Progenitor cell of endocrine pancreas (in vitro differentiated cells): ENCODE data around the gene KDM7A. TPM values are rescaled to one million over a fixed set of nuclear protein-coding genes. Genes with fewer than 3 reads are reported as not detected.
"Not testable (repeated sequence)": the region's sequence is repeated elsewhere in the genome, so short reads cannot be mapped to it uniquely, and the experiment has no call there.

Experiments
- DNase-seq: peaks from one replicate; pipeline ENCODE4 v3.0.0; 2021; ENCODE audit warnings: low spot score; ENCODE audit not compliant: unreplicated experiment
- H3K27ac Mint-ChIP-seq: 2 replicates; pipeline ENCODE4 v1.8.0; 2021; ENCODE audit warnings: mild to moderate bottlenecking, moderate library complexity, mixed read lengths
- H3K27me3 Mint-ChIP-seq: 2 replicates; pipeline ENCODE4 v1.8.0; 2021; ENCODE audit warnings: mixed read lengths
- H3K36me3 Mint-ChIP-seq: 2 replicates; pipeline ENCODE4 v1.8.0; 2022; ENCODE audit warnings: mixed read lengths; ENCODE audit not compliant: insufficient read depth
- H3K4me1 Mint-ChIP-seq: 2 replicates; pipeline ENCODE4 v1.8.0; 2021; ENCODE audit warnings: low read depth, mixed read lengths
- H3K4me3 Mint-ChIP-seq: 2 replicates; pipeline ENCODE4 v1.8.0; 2021; ENCODE audit warnings: low read depth, mild to moderate bottlenecking, moderate library complexity, mixed read lengths
- H3K9me3 Mint-ChIP-seq: 2 replicates; pipeline ENCODE4 v1.8.0; 2021; ENCODE audit warnings: low read depth, mixed read lengths
- total RNA-seq: library from RNA; stranded (reverse); gene quantifications from 2 replicates; pipeline ENCODE4 v1.2.1, GENCODE V29; 2021
- TF ChIP-seq, protein P1 (sequence below): fragments of 200-600 bp; sonication (generic); IDR thresholded peaks from one replicate; pipeline ENCODE4 v1.5.0; 2021; ENCODE audit warnings: antibody characterized with exemption, mild to moderate bottlenecking; ENCODE audit not compliant: unreplicated experiment

The KDM7A gene
- total RNA-seq, 1 donor from 2014 or later = 13.8 TPM

GRCh38 chr7:140205600-140205999 lies 28.8 kb upstream of the KDM7A start:
- DNase-seq = no peak
- TF ChIP-seq, protein P1, sequence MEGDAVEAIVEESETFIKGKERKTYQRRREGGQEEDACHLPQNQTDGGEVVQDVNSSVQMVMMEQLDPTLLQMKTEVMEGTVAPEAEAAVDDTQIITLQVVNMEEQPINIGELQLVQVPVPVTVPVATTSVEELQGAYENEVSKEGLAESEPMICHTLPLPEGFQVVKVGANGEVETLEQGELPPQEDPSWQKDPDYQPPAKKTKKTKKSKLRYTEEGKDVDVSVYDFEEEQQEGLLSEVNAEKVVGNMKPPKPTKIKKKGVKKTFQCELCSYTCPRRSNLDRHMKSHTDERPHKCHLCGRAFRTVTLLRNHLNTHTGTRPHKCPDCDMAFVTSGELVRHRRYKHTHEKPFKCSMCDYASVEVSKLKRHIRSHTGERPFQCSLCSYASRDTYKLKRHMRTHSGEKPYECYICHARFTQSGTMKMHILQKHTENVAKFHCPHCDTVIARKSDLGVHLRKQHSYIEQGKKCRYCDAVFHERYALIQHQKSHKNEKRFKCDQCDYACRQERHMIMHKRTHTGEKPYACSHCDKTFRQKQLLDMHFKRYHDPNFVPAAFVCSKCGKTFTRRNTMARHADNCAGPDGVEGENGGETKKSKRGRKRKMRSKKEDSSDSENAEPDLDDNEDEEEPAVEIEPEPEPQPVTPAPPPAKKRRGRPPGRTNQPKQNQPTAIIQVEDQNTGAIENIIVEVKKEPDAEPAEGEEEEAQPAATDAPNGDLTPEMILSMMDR = no peak
- Mint-ChIP-seq H3K27ac (no peak overlapping the region), H3K4me3 (no peak overlapping the region), H3K36me3 (no peaks in the 10 kb centered on the region), H3K9me3 (peaks cover 10% of the 10 kb centered on the region), H3K4me1 (peaks cover 4% of the 10 kb centered on the region), H3K27me3 (peaks cover 12% of the 10 kb centered on the region)

- H3K9me3 Mint-ChIP-seq = peaks cover 10% of the 10 kb centered on the region
- no peak overlapping the region for H3K27ac Mint-ChIP-seq
- no peak overlapping the region for H3K4me3 Mint-ChIP-seq
- no peak for DNase-seq
- H3K4me1 Mint-ChIP-seq = peaks cover 4% of the 10 kb centered on the region
- no peaks in the 10 kb centered on the region for H3K36me3 Mint-ChIP-seq
- peaks cover 3% of the 10 kb centered on the region for H3K27me3 Mint-ChIP-seq
- TF ChIP-seq, protein P1 = no peak
These were observed 26.8 kb upstream of the KDM7A start for GRCh38 chr7:140203556-140203955.

DNA sequence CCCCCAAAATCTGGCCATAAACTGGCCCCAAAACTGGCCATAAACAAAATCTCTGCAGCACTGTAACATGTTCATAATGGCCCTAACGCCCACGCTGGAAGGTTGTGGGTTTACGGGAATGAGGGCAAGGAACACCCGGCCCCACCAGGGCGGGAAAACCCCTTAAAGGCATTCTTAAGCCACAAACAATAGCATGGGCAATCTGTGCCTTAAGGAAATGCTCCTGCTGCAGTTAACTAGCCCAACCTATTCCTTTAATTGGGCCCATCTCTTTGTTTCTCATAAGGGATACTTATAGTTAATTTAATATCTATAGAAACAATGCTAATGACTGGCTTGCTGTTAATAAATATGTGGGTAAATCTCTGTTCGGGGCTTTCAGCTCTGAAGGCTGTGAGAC lies 26.2 kb upstream of the KDM7A start:
- not testable (repeated sequence) for H3K4me3 Mint-ChIP-seq, H3K4me1 Mint-ChIP-seq, DNase-seq, H3K27me3 Mint-ChIP-seq, H3K9me3 Mint-ChIP-seq, H3K36me3 Mint-ChIP-seq, H3K27ac Mint-ChIP-seq

- H3K27ac Mint-ChIP-seq = no peak overlapping the region
- no peak for DNase-seq
- TF ChIP-seq, protein P1 = no peak
- H3K4me1 Mint-ChIP-seq = peaks cover 4% of the 10 kb centered on the region
- no peak overlapping the region for H3K4me3 Mint-ChIP-seq
- H3K27me3 Mint-ChIP-seq = no peaks in the 10 kb centered on the region
- peaks cover 10% of the 10 kb centered on the region for H3K9me3 Mint-ChIP-seq
- no peaks in the 10 kb centered on the region for H3K36me3 Mint-ChIP-seq
These were observed 24.6 kb upstream of the KDM7A start for GRCh38 chr7:140201393-140201792.

DNA sequence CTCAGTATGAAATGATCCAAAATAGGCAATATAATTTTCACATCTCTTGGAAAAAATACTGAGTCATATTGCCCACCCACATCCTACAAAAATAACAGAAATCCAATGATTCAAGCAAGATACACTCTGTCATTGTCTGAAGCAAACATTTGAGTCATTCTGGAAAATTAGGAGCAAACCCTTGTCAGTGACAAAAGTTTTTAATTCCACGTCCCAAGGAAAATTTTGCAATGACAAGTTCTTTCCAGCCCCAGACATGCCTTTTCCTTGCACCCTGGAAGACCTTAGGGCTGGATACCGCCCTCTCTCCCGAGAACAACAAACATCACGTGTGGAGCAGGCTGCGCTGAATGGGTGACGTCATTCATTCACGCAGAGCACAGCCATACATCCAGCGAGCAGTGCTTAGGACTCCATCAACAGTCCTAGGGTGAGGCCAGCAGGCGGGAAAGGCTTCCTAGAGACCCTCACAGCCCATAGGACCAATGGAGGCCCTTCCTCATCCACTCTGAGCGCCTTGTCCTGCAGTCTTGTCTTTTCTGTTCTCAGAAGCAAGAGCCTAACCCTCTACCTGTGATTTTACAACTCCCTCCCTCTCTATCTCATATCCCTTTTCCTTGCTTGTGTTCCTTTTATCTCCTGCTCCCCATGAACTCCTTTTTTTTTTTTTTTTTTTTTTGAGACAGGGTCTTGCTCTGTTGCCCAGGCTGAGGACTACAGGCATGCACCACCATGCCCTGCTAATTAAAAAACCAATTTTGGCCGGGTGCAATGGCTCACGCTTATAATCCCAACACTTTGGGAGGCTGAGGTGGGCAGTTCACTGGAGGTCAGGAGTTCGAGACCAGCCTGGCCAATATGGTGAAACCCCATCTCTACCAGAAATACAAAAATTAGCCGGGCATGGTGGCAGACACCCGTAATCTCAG lies 23.5 kb upstream of the KDM7A start:
- TF ChIP-seq, protein P1 = no peak
- Mint-ChIP-seq H3K4me3 (no peak overlapping the region), H3K36me3 (no peaks in the 10 kb centered on the region), H3K9me3 (peaks cover 10% of the 10 kb centered on the region), H3K4me1 (no peaks in the 10 kb centered on the region), H3K27ac (no peak overlapping the region), H3K27me3 (no peaks in the 10 kb centered on the region)
- no peak for DNase-seq

- Mint-ChIP-seq H3K4me3 (no peak overlapping the region), H3K9me3 (no peaks in the 10 kb centered on the region), H3K27me3 (no peaks in the 10 kb centered on the region), H3K36me3 (no peaks in the 10 kb centered on the region), H3K27ac (no peak overlapping the region), H3K4me1 (no peaks in the 10 kb centered on the region)
- no peak for DNase-seq
- TF ChIP-seq, protein P1 = no peak
These were observed 21.2 kb upstream of the KDM7A start for GRCh38 chr7:140197938-140198337.
